GM12891 (cell line): ENCODE data around the gene KCNT1.

ENCODE experiments used
- POLR2A ChIP-seq: IDR thresholded peaks from 2 replicates; pipeline ENCODE4 v1.6.1; 2011; ENCODE audit warnings: low read depth, low read length, control low read depth
- POLR2AphosphoS5 ChIP-seq: IDR thresholded peaks from 2 replicates; pipeline ENCODE4 v1.6.1; 2011; ENCODE audit warnings: low read depth, low read length, control low read depth
- POU2F2 ChIP-seq: IDR thresholded peaks from 2 replicates; pipeline ENCODE4 v1.6.1; 2011; ENCODE audit warnings: low read depth, mild to moderate bottlenecking, control low read depth, low read length, moderate library complexity
- SPI1 ChIP-seq: IDR thresholded peaks from 2 replicates; pipeline ENCODE4 v1.6.1; 2011; ENCODE audit warnings: low read depth, low read length, control low read depth
- TAF1 ChIP-seq: IDR thresholded peaks from 2 replicates; pipeline ENCODE4 v1.6.1; 2011; ENCODE audit warnings: low read depth, low read length, control low read depth

DNA sequence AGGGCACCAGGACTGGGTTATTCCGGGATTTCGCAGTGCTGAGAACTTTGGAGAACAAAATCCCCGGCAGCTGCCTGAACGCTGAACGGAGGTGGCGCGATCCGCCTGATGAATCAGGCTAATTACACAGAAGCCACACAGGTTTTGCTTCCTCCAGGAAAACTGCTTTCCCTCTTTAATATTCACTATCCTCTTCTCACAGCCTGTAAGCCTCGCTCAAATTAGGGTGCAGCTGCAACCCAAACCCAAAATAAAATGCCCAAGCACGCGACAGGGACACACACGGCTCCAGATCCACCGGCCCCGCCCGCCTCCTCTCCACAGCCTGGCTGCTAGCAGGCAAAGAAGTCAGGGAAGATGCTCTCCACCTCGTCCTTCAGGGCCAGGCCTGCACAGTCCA, 8.7 kb upstream of the KCNT1 start:
- TF ChIP-seq POLR2AphosphoS5 (no peak), TAF1 (no peak), POLR2A (no peak), POU2F2 (no peak), SPI1 (no peak)
